GM12878 (cell line): Measurements from ENCODE around the gene SPSB2. TPM values are rescaled to one million over a fixed set of nuclear protein-coding genes. Genes with fewer than 3 reads are reported as not detected.
A peak's percentile ranks its signal among the peaks of the same experiment; 100 is the strongest.

ENCODE experiments used
- ATAC-seq: fragments of 200-7000 bp; cut with Tn5 transposase; 3 replicates; pipeline ENCODE4 v1.9.1; 2020; ENCODE audit warnings: mild to moderate bottlenecking, moderate library complexity
- BruUV-seq: library from RNA; stranded (reverse); fragments of 400-500 nt; replicated peaks from 2 replicates; lab custom pipeline; 2021; lab: Mats Ljungman, UMichigan
- CTCF ChIA-PET: fragments of 300-600 bp; sonication (Branson Sonifier 250); formaldehyde crosslinking; extraction: SDS; loops from one replicate; lab custom pipeline; 2021; ENCODE audit warnings: inconsistent platforms; lab: Yijun Ruan, JAX
- POLR2A ChIA-PET: fragments of 350-600 bp; formaldehyde crosslinking; extraction: SDS; loops from one replicate; lab custom pipeline; 2021; ENCODE audit warnings: inconsistent platforms; lab: Charles Lee
- RAD21 ChIA-PET: fragments of 300-600 bp; sonication (Branson Sonifier 250); formaldehyde crosslinking; loops from one replicate; lab custom pipeline; 2023; ENCODE audit warnings: antibody characterized with exemption; ENCODE audit not compliant: unreplicated experiment; lab: Charles Lee
- SMC1A ChIA-PET: fragments of 300-600 bp; sonication (Branson Sonifier 250); formaldehyde crosslinking; loops from one replicate; lab custom pipeline; 2023; ENCODE audit not compliant: unreplicated experiment, uncharacterized antibody; lab: Charles Lee
- DNase-seq: peaks from one replicate; pipeline ENCODE4 v3.0.0-alpha.2; 2011; ENCODE audit warnings: low read depth, low spot score
- FAIRE-seq: peaks from 3 replicates; lab custom pipeline; 2011; peaks lifted over from hg19 to GRCh38; lab: Jason Lieb, UNC
- H2AFZ ChIP-seq: 2 replicates; pipeline ENCODE4 v1.6.0; 2011; ENCODE audit warnings: low read depth, low read length, control low read depth; ENCODE audit not compliant: control insufficient read depth
- H3K27ac ChIP-seq: 2 replicates; pipeline ENCODE4 v1.5.1; 2011; ENCODE audit warnings: control low read depth; ENCODE audit not compliant: control insufficient read depth, insufficient read depth
- H3K27me3 ChIP-seq, 2 experiments: replicated peaks in 1 of 2; 2 replicates each; pipeline versions ENCODE4 v1.6.0 to v1.6.1; 2011; ENCODE audit warnings: low read length in 1 of 2; ENCODE audit not compliant: control insufficient read depth in 2 of 2, insufficient read depth in 2 of 2
- H3K36me3 ChIP-seq, 2 experiments: 2 replicates each; pipeline ENCODE4 v1.5.1; 2011; ENCODE audit warnings: low read length in 1 of 2; ENCODE audit not compliant: control insufficient read depth in 2 of 2, insufficient read depth in 2 of 2
- H3K4me1 ChIP-seq: 2 replicates; pipeline ENCODE4 v1.6.1; 2011; ENCODE audit warnings: mild to moderate bottlenecking, low read length, moderate library complexity, mixed read lengths; ENCODE audit not compliant: control insufficient read depth, insufficient read depth
- H3K4me2 ChIP-seq: 2 replicates; pipeline ENCODE4 v1.6.0; 2011; ENCODE audit warnings: control low read depth; ENCODE audit not compliant: control insufficient read depth, insufficient read depth
- H3K4me3 ChIP-seq: fragments of 200-600 bp; sonication (generic); 2 replicates; pipeline ENCODE4 v1.5.1; 2016
- H3K79me2 ChIP-seq: 2 replicates; pipeline ENCODE4 v1.6.0; 2011; ENCODE audit warnings: low read length; ENCODE audit not compliant: control insufficient read depth, insufficient read depth
- H3K9ac ChIP-seq: 2 replicates; pipeline ENCODE4 v1.8.0; 2011; ENCODE audit warnings: low read length, control low read depth, mixed read lengths; ENCODE audit not compliant: control insufficient read depth, insufficient read depth
- H3K9me3 ChIP-seq: replicated peaks from 3 replicates; pipeline ENCODE4 v1.5.1; 2011; ENCODE audit warnings: mild to moderate bottlenecking, low read length; ENCODE audit not compliant: control insufficient read depth, insufficient read depth
- H4K20me1 ChIP-seq: 2 replicates; pipeline ENCODE4 v1.6.0; 2011; ENCODE audit not compliant: control insufficient read depth, insufficient read depth
- BACH1 ChIP-seq: fragments of 450-650 bp; IDR thresholded peaks from 2 replicates; pipeline ENCODE4 v1.6.1; 2017; ENCODE audit warnings: mild to moderate bottlenecking, borderline replicate concordance
- BCL3 ChIP-seq: IDR thresholded peaks from 2 replicates; pipeline ENCODE4 v1.6.1; 2011; ENCODE audit warnings: borderline replicate concordance, low read depth, mild to moderate bottlenecking, moderate library complexity, low read length; ENCODE audit not compliant: insufficient read depth, poor library complexity, severe bottlenecking
- E2F8 ChIP-seq: fragments of 450-650 bp; IDR thresholded peaks from 2 replicates; pipeline ENCODE4 v1.6.1; 2018; ENCODE audit warnings: mild to moderate bottlenecking, low read depth, moderate library complexity; ENCODE audit not compliant: partially characterized antibody
- ESRRA ChIP-seq: IDR thresholded peaks from 2 replicates; pipeline ENCODE4 v1.6.1; 2012; ENCODE audit warnings: mild to moderate bottlenecking, low read length, improper control_type of control experiment
- HDGF ChIP-seq: fragments of 450-650 bp; IDR thresholded peaks from 2 replicates; pipeline ENCODE4 v1.6.1; 2016; ENCODE audit warnings: antibody characterized with exemption
- PML ChIP-seq: IDR thresholded peaks from 2 replicates; pipeline ENCODE4 v1.6.1; 2012; ENCODE audit warnings: low read length, inconsistent platforms
- POLR2A ChIP-seq: IDR thresholded peaks from 2 replicates; pipeline ENCODE4 v1.6.1; 2011; ENCODE audit warnings: low read depth, mild to moderate bottlenecking, low read length
- POLR2AphosphoS2 ChIP-seq: IDR thresholded peaks from 2 replicates; pipeline ENCODE4 v1.6.1; 2011; ENCODE audit warnings: low read depth, mild to moderate bottlenecking, low read length, improper control_type of control experiment, moderate library complexity
- POLR2AphosphoS5 ChIP-seq: IDR thresholded peaks from 2 replicates; pipeline ENCODE4 v1.6.1; 2011; ENCODE audit warnings: mild to moderate bottlenecking, low read length, inconsistent platforms
- POU2F2 ChIP-seq: IDR thresholded peaks from 3 replicates; pipeline ENCODE4 v1.6.1; 2011; ENCODE audit warnings: low read depth, mild to moderate bottlenecking, low read length, borderline replicate concordance
- RCOR1 ChIP-seq: conservative IDR thresholded peaks from 2 replicates; pipeline ENCODE4 v1.6.1; 2012; ENCODE audit warnings: low read depth, low read length, improper control_type of control experiment
- WGBS: methylation state at CpG from one replicate; pipeline ENCODE4 v1.1.6; 2016; ENCODE audit warnings: low lambda C conversion rate; ENCODE audit not compliant: insufficient replicate concordance, insufficient coverage; ENCODE audit errors: missing lambda C conversion rate; 5-methylcytosine and 5-hydroxymethylcytosine counted together
- in situ Hi-C: fragments of 300-500 bp; cut with MboI; formaldehyde crosslinking; loops from 9 replicates; pipeline ENCODE4 v1.14.3; 2018; ENCODE audit warnings: mixed read lengths
- intact Hi-C: fragments of 100-400 bp; cut with micrococcal nuclease; formaldehyde crosslinking; loops from one replicate; pipeline ENCODE4 v1.14.2; 2022; ENCODE audit not compliant: unreplicated experiment
- polyA plus RNA-seq, 11 experiments: library from polyadenylated mRNA; depleted of rRNA in 4 of 11; unstranded in 6 of 11; stranded (reverse) in 5 of 11; fragments of >200 nt; fragmentation: Nextera tagmentation in 4 of 11; fragmentation: Illumina TruSeq in 1 of 11; extraction: Ambion mirVana in 4 of 11; extraction: Trizol in 1 of 11; gene quantifications; 1 replicate in 1 of 11; 2 replicates in 10 of 11; pipeline versions ENCODE4 v1.2.1 to v1.2.3, GENCODE V29; 2011 to 2016; ENCODE audit warnings: inconsistent platforms in 2 of 11, missing spikeins in 2 of 11, low read depth in 1 of 11
- total RNA-seq, 4 experiments: library from RNA; depleted of rRNA in 3 of 4; stranded (reverse); fragments of >200 nt in 3 of 4; fragmentation: Illumina TruSeq in 1 of 4; extraction: Trizol in 1 of 4; gene quantifications; 2 replicates each; pipeline versions ENCODE4 v1.2.1 to v1.2.3, GENCODE V29; 2013 to 2021

SPSB2 gene
- total and polyA plus RNA-seq, 10 of the 15 experiments (the other 5 are each of a cell fraction or from before 2014, with no cell fraction given), result 0.08 to 5.6 (median 2.7) TPM

GRCh38 chr12:6871052-6871957 is 1.8 kb downstream of the SPSB2 start:
- no peak for FAIRE-seq
- intact Hi-C loops, result no loop called here

More at GRCh38 chr12:6871052-6871957, 1.8 kb downstream of the SPSB2 start:
- TF ChIP-seq BCL3 (peak; percentile 21), POLR2AphosphoS5 (peak; percentile 30; the same call in 1 of the 2 replicates), POU2F2 (peak; percentile 14; the same call in 1 of the 3 replicates), HDGF (0 out of 2 replicates have a peak, but pooled peaks have one; percentile 15), RCOR1 (no peak), BACH1 (peak; percentile 42; the same call in 1 of the 2 replicates), ESRRA (no peak), E2F8 (peak; percentile 17), PML (0 out of 2 replicates have a peak, but pooled peaks have one; percentile 21), POLR2AphosphoS2 (peak; percentile 93), POLR2A (peak; percentile 56; the same call in 1 of the 2 replicates)
- no peak for DNase-seq
- H2AFZ ChIP-seq, result no peak overlapping the region
- H3K36me3 ChIP-seq, result peaks cover 20 to 28% of the 10 kb centered on the region in 2 experiments
- in situ Hi-C loops, result no loop called here
- peak overlapping the region; percentile 35; the same call in 1 of the 2 replicates for H3K4me3 ChIP-seq
- peak overlapping the region; percentile 22; the same call in 1 of the 2 replicates for H3K9ac ChIP-seq
- RAD21 ChIA-PET, result interaction anchor here (1.1 to 5.3 kb wide), 6 partner anchors 19 to 118 kb away, joined by 3 to 41 read pairs (median 7); partner anchors contain the start of genes CDCA3, LRRC23, MLF2 and USP5
- H3K9me3 ChIP-seq, result no peaks in the 10 kb centered on the region
- peaks cover 16% of the 10 kb centered on the region for H4K20me1 ChIP-seq
- no TSS peak for BruUV-seq
- H3K4me2 ChIP-seq, result peak overlapping the region; percentile 100
- CTCF ChIA-PET, result interaction anchor here (0.7 to 9.5 kb wide), 20 partner anchors 10 to 241 kb away, joined by 3 to 173 read pairs (median 10); partner anchors contain the start of genes C1R, CDCA3, COPS7A and ENO2
- SMC1A ChIA-PET, result interaction anchor here (1.2 to 4.5 kb wide), 4 partner anchors 19 to 118 kb away, joined by 3 to 41 read pairs (median 20); partner anchors contain the start of genes C12orf57, CDCA3, MLF2 and RNU7-1
- H3K27ac ChIP-seq, result no peak overlapping the region; the same call in 1 of the 2 replicates
- peaks cover 42% of the 10 kb centered on the region for H3K79me2 ChIP-seq
- WGBS, result 55% methylated on average over 12 of the region's 12 CpGs
- ATAC-seq, result peak; percentile 6
- POLR2A ChIA-PET, result interaction anchor here (0.6 to 5.0 kb wide), 6 partner anchors 10 to 259 kb away, joined by 3 to 52 read pairs (median 4); partner anchors contain the start of genes CDCA3 and USP5
- peaks cover 35% of the 10 kb centered on the region for H3K4me1 ChIP-seq
- H3K27me3 ChIP-seq, result no peaks in the 10 kb centered on the region
